DND-41 (cell line): ENCODE measurements around the gene KIAA1671.

Experiments used
- ATAC-seq: fragments of 200-7000 bp; cut with Tn5 transposase; 3 replicates; pipeline ENCODE4 v1.9.1; 2021; ENCODE audit warnings: low read depth; ENCODE audit not compliant: insufficient read depth
- DNase-seq: peaks from one replicate; pipeline ENCODE4 v3.0.0-alpha.2; 2020
- H2AFZ ChIP-seq: 2 replicates; pipeline ENCODE4 v1.6.0; 2012; ENCODE audit warnings: low read depth, low read length
- H3K27ac ChIP-seq: 2 replicates; pipeline ENCODE4 v1.5.1; 2012; ENCODE audit warnings: low read length, inconsistent platforms
- H3K27me3 ChIP-seq: fragments of 200-600 bp; sonication (generic); 2 replicates; pipeline ENCODE4 v1.6.0; 2012; ENCODE audit warnings: low read length, mild to moderate bottlenecking, inconsistent platforms; ENCODE audit not compliant: insufficient read depth, poor library complexity
- H3K36me3 ChIP-seq: 2 replicates; pipeline ENCODE4 v1.5.1; 2012; ENCODE audit warnings: low read length, inconsistent platforms; ENCODE audit not compliant: insufficient read depth
- H3K4me1 ChIP-seq: 2 replicates; pipeline ENCODE4 v1.5.1; 2012; ENCODE audit warnings: mild to moderate bottlenecking, low read length; ENCODE audit not compliant: insufficient read depth
- H3K4me2 ChIP-seq: 2 replicates; pipeline ENCODE4 v1.6.0; 2012; ENCODE audit warnings: mild to moderate bottlenecking, moderate library complexity, low read length, inconsistent platforms; ENCODE audit not compliant: insufficient read depth
- H3K4me3 ChIP-seq, 2 experiments: fragments of 200-600 bp in 1 of 2; shearing (Covaris generic) in 1 of 2; 2 replicates each; pipeline ENCODE4 v1.5.1; 2012 to 2016; ENCODE audit warnings: inconsistent platforms in 2 of 2, low read length in 2 of 2, mild to moderate bottlenecking in 2 of 2, low read depth in 1 of 2, moderate library complexity in 1 of 2
- H3K79me2 ChIP-seq: 2 replicates; pipeline ENCODE4 v1.6.0; 2012; ENCODE audit warnings: low read length, inconsistent platforms; ENCODE audit not compliant: insufficient read depth
- H3K9ac ChIP-seq: 2 replicates; pipeline ENCODE4 v1.6.0; 2012; ENCODE audit warnings: low read depth, mild to moderate bottlenecking, inconsistent platforms, low read length, moderate library complexity
- H3K9me3 ChIP-seq: 2 replicates; pipeline ENCODE4 v1.5.1; 2012; ENCODE audit warnings: low read length, moderate library complexity, mild to moderate bottlenecking, inconsistent platforms; ENCODE audit not compliant: insufficient read depth, severe bottlenecking
- H4K20me1 ChIP-seq: 2 replicates; pipeline ENCODE4 v1.6.0; 2012; ENCODE audit warnings: low read length; ENCODE audit not compliant: insufficient read depth
- EZH2 ChIP-seq: IDR thresholded peaks from 3 replicates; pipeline ENCODE4 v1.6.1; 2012; ENCODE audit warnings: borderline replicate concordance, low read depth, mild to moderate bottlenecking, moderate library complexity, low read length, inconsistent platforms; ENCODE audit not compliant: severe bottlenecking
- TF ChIP-seq, protein P1 (sequence below): IDR thresholded peaks from 2 replicates; pipeline ENCODE4 v1.5.1; 2012; ENCODE audit warnings: borderline replicate concordance, low read length, moderate library complexity, mild to moderate bottlenecking; ENCODE audit not compliant: poor library complexity, severe bottlenecking; ENCODE audit errors: extremely low read depth

KIAA1671 gene

DNA sequence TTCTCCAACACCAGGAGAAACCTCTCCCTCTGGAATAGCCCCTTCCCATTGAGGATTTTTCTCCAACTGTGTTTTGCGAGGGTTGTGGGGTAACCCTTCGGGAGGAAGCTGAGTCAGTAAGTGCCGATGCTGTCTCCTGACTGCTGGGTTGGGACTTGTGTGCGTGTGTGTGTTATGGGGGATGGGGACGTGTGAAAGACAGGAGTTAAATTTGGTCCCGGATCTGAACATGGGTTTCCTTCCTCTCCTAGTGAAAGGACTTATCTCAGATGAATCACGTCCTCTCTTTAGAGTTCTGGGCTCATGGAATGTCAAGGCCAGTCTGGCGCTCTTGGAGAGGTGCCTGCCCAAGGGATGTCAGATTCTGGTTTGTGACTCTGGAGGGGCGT is 33.3 kb downstream of the KIAA1671 start:
- Histone ChIP-seq H3K4me1 (no peaks in the 10 kb centered on the region), H3K79me2 (no peaks in the 10 kb centered on the region), H4K20me1 (no peaks in the 10 kb centered on the region), H3K9me3 (no peaks in the 10 kb centered on the region), H3K4me3 (no peak overlapping the region), H3K9ac (no peak overlapping the region), H3K27me3 (peaks cover 3% of the 10 kb centered on the region), H3K36me3 (no peaks in the 10 kb centered on the region), H2AFZ (no peak overlapping the region), H3K27ac (no peak overlapping the region), H3K4me2 (no peak overlapping the region)
- no peak for ATAC-seq
- DNase-seq = no peak
- no peak for TF ChIP-seq EZH2
- TF ChIP-seq, protein P1, sequence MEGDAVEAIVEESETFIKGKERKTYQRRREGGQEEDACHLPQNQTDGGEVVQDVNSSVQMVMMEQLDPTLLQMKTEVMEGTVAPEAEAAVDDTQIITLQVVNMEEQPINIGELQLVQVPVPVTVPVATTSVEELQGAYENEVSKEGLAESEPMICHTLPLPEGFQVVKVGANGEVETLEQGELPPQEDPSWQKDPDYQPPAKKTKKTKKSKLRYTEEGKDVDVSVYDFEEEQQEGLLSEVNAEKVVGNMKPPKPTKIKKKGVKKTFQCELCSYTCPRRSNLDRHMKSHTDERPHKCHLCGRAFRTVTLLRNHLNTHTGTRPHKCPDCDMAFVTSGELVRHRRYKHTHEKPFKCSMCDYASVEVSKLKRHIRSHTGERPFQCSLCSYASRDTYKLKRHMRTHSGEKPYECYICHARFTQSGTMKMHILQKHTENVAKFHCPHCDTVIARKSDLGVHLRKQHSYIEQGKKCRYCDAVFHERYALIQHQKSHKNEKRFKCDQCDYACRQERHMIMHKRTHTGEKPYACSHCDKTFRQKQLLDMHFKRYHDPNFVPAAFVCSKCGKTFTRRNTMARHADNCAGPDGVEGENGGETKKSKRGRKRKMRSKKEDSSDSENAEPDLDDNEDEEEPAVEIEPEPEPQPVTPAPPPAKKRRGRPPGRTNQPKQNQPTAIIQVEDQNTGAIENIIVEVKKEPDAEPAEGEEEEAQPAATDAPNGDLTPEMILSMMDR = no peak

DNA sequence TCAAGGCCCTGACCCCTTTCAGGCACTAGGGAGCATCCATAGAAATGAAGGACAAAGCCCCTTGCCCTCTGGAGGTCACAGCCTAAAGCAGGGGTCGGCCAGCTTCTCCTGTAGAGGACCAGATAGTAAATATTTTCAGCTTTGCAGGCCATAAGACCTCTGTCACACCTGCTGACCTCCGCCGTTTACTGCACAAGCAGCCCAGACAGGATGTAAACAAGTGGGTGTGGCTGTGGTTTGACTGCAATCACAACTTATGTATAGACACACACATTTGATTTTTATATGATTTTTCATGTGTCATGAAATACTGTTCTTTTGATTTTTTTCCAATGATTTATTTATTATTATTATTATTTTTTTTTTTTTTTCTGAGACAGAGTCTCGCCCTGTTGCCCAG is 34.3 kb downstream of the KIAA1671 start:
- Histone ChIP-seq H3K4me1 (no peaks in the 10 kb centered on the region), H4K20me1 (no peaks in the 10 kb centered on the region), H3K27ac (no peak overlapping the region), H3K9me3 (no peaks in the 10 kb centered on the region), H2AFZ (no peak overlapping the region), H3K4me3 (no peak overlapping the region), H3K79me2 (no peaks in the 10 kb centered on the region), H3K9ac (no peak overlapping the region), H3K36me3 (no peaks in the 10 kb centered on the region), H3K4me2 (no peak overlapping the region), H3K27me3 (peaks cover 3% of the 10 kb centered on the region)
- DNase-seq (no peak), ATAC-seq (no peak)
- TF ChIP-seq, protein P1 = no peak
- no peak for TF ChIP-seq EZH2

DNA sequence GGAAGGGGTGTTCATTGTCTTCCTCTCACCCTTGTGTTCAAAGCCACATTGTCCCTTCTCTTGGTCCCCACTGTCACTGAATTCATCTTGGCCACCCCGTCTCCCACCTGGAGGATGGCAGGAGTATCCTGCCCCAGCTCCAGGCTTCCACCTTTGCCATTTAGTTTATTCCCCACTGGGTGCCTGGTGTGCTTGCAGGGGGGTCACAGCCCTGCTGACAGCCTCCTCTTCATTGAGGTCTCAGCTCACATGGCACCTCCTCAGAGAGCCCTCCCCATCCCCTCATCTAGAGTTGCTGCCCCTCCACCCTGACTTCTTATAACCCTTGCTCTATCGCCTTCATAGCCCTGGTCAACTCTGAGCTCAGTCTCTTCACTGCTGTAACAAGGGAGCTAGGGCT is 36.6 kb downstream of the KIAA1671 start:
- Histone ChIP-seq H3K9me3 (no peaks in the 10 kb centered on the region), H4K20me1 (no peaks in the 10 kb centered on the region), H3K4me3 (no peak overlapping the region), H3K79me2 (no peaks in the 10 kb centered on the region), H3K9ac (no peak overlapping the region), H3K27me3 (peaks cover 3% of the 10 kb centered on the region), H3K36me3 (no peaks in the 10 kb centered on the region), H3K4me2 (no peak overlapping the region), H3K27ac (no peak overlapping the region), H3K4me1 (no peaks in the 10 kb centered on the region), H2AFZ (no peak overlapping the region)
- ATAC-seq (no peak), DNase-seq (no peak)
- TF ChIP-seq, protein P1 = no peak
- no peak for TF ChIP-seq EZH2

DNA sequence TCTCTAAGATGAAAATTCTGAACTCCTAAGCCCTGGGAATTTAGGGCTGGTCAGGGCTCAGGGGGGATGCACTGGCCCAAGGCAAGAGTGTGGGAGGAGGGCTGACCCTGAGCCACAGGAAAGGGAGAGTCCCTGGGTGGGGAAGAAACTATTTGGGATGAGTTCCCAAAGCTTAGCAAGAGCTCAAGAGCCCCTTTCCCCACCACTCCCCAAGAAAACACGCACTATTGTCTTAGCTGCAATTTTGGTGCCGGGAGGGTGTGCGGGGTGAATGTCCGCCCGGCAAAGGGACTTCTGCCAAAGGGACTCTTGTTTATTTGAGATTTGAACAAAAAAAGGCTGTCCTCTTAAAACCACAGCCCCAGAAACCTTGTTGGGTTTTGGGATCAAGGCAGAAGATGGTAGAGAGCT is 37.0 kb downstream of the KIAA1671 start:
- ATAC-seq = no peak
- no peaks in the 10 kb centered on the region for H3K36me3 ChIP-seq
- TF ChIP-seq, protein P1 = no peak
- no peak for TF ChIP-seq EZH2
- no peaks in the 10 kb centered on the region for H3K4me1 ChIP-seq
- H3K79me2 ChIP-seq = no peaks in the 10 kb centered on the region
- H3K9ac ChIP-seq = no peak overlapping the region
- H4K20me1 ChIP-seq = no peaks in the 10 kb centered on the region
- no peaks in the 10 kb centered on the region for H3K9me3 ChIP-seq
- H3K27ac ChIP-seq = no peak overlapping the region
- no peak for DNase-seq
- no peak overlapping the region for H2AFZ ChIP-seq
- no peaks in the 10 kb centered on the region for H3K27me3 ChIP-seq
- no peak overlapping the region for H3K4me2 ChIP-seq
- H3K4me3 ChIP-seq = no peak overlapping the region
